ENCODE results near the gene ZFAND3. TPM values are rescaled to one million over a fixed set of nuclear protein-coding genes. Genes with fewer than 3 reads are reported as not detected.

The ZFAND3 gene
- total and polyA plus RNA-seq, 2 experiments from 2014 or later = 16.9 to 28.2 TPM

GRCh38 chr6:37972994-37973757 is 153.6 kb downstream of the ZFAND3 start (continued):
- no peak for TF ChIP-seq ZNF331 (CRISPR knock-in tag; IDR thresholded peaks at IDR 0.05; ENCODE audit: low read depth)
- TF ChIP-seq, protein P1, sequence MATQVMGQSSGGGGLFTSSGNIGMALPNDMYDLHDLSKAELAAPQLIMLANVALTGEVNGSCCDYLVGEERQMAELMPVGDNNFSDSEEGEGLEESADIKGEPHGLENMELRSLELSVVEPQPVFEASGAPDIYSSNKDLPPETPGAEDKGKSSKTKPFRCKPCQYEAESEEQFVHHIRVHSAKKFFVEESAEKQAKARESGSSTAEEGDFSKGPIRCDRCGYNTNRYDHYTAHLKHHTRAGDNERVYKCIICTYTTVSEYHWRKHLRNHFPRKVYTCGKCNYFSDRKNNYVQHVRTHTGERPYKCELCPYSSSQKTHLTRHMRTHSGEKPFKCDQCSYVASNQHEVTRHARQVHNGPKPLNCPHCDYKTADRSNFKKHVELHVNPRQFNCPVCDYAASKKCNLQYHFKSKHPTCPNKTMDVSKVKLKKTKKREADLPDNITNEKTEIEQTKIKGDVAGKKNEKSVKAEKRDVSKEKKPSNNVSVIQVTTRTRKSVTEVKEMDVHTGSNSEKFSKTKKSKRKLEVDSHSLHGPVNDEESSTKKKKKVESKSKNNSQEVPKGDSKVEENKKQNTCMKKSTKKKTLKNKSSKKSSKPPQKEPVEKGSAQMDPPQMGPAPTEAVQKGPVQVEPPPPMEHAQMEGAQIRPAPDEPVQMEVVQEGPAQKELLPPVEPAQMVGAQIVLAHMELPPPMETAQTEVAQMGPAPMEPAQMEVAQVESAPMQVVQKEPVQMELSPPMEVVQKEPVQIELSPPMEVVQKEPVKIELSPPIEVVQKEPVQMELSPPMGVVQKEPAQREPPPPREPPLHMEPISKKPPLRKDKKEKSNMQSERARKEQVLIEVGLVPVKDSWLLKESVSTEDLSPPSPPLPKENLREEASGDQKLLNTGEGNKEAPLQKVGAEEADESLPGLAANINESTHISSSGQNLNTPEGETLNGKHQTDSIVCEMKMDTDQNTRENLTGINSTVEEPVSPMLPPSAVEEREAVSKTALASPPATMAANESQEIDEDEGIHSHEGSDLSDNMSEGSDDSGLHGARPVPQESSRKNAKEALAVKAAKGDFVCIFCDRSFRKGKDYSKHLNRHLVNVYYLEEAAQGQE (IDR thresholded peaks at IDR 0.05; ENCODE audit: unreplicated experiment) = no peak

GRCh38 chr6:37974381-37974780 is 154.9 kb downstream of the ZFAND3 start:
- H3K4me1 ChIP-seq (ENCODE audit: insufficient read depth) = 0 out of 2 replicates have a peak, but pooled peaks cover 3% of the 10 kb centered on the region
- H3K36me3 ChIP-seq (ENCODE audit: insufficient read depth) = 0 out of 2 replicates have a peak, but pooled peaks cover 3% of the 10 kb centered on the region
- H3K27ac ChIP-seq (ENCODE audit: low read depth) = no peak overlapping the region
- H2AFZ ChIP-seq = no peak overlapping the region
- no peak overlapping the region for H3K4me2 ChIP-seq
- no peak for DNase-seq (ENCODE audit: low spot score)
- no peak for ATAC-seq
- no peaks in the 10 kb centered on the region for H3F3A ChIP-seq (replicated peaks; ENCODE audit: low read depth)
- H3K4me3 Mint-ChIP-seq = no peak overlapping the region
- peaks cover 18% of the 10 kb centered on the region; the same call in 2 of the 3 replicates for H3K36me3 Mint-ChIP-seq (ENCODE audit: low read depth)
- H3K9me2 ChIP-seq (ENCODE audit: insufficient read depth) = no peaks in the 10 kb centered on the region
- H3K4me1 Mint-ChIP-seq = peaks cover 5% of the 10 kb centered on the region; the same call in 2 of the 3 replicates
- no peaks in the 10 kb centered on the region for H3K27me3 ChIP-seq (ENCODE audit: insufficient read depth)
- peaks cover 9% of the 10 kb centered on the region; the same call in 1 of the 2 replicates for H4K20me1 ChIP-seq (replicated peaks; ENCODE audit: insufficient read depth)
- H3K4me3 ChIP-seq = no peak overlapping the region
- H3K79me2 ChIP-seq (replicated peaks; ENCODE audit: insufficient read depth) = peaks cover 72% of the 10 kb centered on the region
- H3K27me3 Mint-ChIP-seq (ENCODE audit: insufficient read depth, low read depth, poor library complexity) = peaks cover 2% of the 10 kb centered on the region
- H3K27ac Mint-ChIP-seq = no peak overlapping the region
- H3K9me3 Mint-ChIP-seq = peaks cover 8% of the 10 kb centered on the region; the same call in 2 of the 3 replicates
- TF ChIP-seq JUNB (IDR thresholded peaks at IDR 0.05; ENCODE audit: unreplicated experiment) = no peak
- TF ChIP-seq ZNF462 (CRISPR knock-in tag; IDR thresholded peaks at IDR 0.05) = no peak
- TF ChIP-seq EZH2 (IDR thresholded peaks at IDR 0.05; ENCODE audit: low read depth, unreplicated experiment) = no peak
- TF ChIP-seq NANOG (IDR thresholded peaks at IDR 0.05; ENCODE audit: borderline replicate concordance) = no peak
- TF ChIP-seq, protein P2, sequence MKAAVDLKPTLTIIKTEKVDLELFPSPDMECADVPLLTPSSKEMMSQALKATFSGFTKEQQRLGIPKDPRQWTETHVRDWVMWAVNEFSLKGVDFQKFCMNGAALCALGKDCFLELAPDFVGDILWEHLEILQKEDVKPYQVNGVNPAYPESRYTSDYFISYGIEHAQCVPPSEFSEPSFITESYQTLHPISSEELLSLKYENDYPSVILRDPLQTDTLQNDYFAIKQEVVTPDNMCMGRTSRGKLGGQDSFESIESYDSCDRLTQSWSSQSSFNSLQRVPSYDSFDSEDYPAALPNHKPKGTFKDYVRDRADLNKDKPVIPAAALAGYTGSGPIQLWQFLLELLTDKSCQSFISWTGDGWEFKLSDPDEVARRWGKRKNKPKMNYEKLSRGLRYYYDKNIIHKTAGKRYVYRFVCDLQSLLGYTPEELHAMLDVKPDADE (IDR thresholded peaks at IDR 0.05) = no peak
- TF ChIP-seq ZNF114 (CRISPR knock-in tag; IDR thresholded peaks at IDR 0.05) = no peak
- no peak for TF ChIP-seq CTCF (conservative IDR thresholded peaks at IDR 0.05; ENCODE audit: low read depth in 2 of 2)
- no peak for TF ChIP-seq STAT1 (IDR thresholded peaks at IDR 0.05; ENCODE audit: unreplicated experiment)
- TF ChIP-seq ZNF331 (CRISPR knock-in tag; IDR thresholded peaks at IDR 0.05; ENCODE audit: low read depth) = no peak

All from GM23338 (cell line).